NOMO-1 treated with dmso at 0.1 percent for 144 hours (cell line): ENCODE results near the gene AFF3.

ENCODE experiments used
- DNase-seq: peaks from one replicate; lab custom pipeline; 2025; ENCODE audit not compliant: unreplicated experiment; lab: John Stamatoyannopoulos, UW

AFF3 gene

DNA sequence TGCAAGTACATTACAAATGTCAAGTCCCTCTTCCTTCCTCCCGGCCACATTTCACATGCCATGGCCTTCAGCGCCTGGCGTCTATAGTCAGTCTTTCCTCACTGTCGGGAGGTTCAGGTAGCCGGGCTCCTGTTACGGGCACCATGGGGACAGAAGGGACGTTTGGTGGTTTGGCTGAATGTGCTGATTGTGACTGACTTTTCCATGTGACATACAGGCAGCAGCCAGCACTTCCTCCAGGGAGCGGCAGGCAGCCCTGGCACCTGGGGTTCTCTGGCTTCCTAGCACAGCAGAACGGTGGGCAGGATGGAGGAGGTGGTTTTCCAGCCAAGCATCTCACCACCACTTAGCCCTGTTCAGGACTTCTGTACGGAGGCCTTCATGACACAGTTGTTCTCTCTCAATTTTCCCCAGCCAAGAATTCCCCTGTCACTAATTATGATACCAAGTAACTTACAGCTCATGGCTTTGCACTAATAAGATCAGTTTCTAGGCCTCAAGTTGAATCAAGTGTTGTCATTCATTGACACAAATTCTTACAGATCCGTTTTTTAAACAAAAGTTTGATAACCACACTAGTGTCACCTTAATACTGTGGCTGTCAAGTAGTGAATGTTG lies 568.6 kb downstream of the AFF3 start:
- DNase-seq, result no peak

GRCh38 chr2:99572373-99573164 lies 569.8 kb downstream of the AFF3 start:
- DNase-seq, result no peak

GRCh38 chr2:99571954-99572353 lies 570.4 kb downstream of the AFF3 start:
- DNase-seq, result no peak

DNA sequence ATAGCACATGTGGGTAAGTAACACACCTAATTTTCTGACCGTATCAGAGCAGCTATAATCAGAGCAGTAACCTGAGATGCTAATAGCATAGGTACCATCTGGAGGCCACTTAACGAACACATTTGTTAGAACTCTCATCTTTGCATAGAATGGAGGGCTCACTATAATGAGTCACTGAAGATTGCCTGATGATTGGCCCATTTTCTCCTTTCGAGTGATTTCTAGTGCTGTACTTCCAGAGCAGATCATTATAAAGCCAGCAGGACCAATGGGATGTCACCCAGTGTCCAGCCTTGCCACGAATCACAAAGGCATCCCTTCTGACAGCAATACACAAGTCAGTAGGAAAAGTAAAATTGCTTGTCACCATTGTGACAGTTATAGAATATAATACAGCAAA lies 570.9 kb downstream of the AFF3 start:
- DNase-seq, result no peak

- no peak for DNase-seq
Measured at GRCh38 chr2:99571021-99571420, 571.4 kb downstream of the AFF3 start.

DNA sequence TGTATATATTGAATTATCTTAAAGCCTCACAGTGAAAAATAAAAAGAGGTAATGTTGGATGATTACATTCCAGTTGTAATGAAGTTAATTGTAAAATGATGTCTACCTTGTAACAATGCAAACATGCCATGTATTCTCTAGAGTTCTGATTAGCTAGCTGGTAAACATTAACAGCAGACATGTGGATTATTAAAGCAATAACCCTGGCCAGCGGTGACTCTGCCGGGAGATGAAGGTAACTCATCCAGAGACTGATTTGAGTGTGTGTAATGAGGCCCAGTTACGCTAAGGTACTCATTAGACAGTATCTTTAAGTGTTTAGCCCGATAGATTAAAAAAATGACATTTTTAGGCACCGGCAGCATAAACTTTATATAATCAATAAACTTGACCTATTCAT lies 573.0 kb downstream of the AFF3 start:
- DNase-seq, result no peak

DNA sequence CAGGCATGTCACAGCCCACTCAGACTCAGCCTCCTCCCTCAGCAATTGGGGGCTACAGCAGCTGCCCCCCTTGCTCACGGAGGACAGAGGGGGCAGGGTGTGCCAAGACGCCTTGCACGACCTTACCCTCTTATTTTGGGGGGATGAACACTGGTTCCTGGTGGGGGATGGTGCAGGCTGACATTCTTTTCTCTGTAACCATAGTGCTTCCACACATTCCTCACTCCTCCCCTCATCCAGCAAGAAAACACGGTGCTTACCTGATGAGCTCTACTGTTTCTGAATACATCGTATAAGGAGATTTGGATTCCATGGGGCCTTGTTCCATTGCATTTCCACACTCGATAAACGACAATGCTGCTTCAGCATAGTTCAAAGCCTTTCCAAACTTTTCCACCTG lies 577.2 kb downstream of the AFF3 start:
- no peak for DNase-seq

GRCh38 chr2:99562516-99562915 lies 579.9 kb downstream of the AFF3 start:
- DNase-seq, result no peak

DNA sequence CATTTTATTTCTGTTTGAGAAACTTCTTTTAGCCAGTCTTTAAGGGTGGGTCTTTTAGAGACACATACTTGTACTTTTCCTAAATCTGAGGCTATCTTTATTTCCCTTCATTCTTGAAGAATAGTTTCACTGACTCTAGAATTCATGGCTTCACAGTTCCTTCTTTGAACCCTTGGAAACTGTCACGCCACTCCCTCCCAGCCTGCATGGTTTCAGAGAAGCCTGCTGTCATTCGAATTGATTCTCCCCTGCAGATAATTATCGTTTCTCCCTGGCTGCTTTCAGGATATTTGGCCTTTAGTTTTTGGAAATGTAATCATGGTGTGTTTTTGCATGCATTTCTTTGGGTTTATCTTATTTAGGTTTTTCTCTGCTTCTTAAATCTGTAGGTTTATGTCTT lies 580.6 kb downstream of the AFF3 start:
- DNase-seq, result no peak

DNA sequence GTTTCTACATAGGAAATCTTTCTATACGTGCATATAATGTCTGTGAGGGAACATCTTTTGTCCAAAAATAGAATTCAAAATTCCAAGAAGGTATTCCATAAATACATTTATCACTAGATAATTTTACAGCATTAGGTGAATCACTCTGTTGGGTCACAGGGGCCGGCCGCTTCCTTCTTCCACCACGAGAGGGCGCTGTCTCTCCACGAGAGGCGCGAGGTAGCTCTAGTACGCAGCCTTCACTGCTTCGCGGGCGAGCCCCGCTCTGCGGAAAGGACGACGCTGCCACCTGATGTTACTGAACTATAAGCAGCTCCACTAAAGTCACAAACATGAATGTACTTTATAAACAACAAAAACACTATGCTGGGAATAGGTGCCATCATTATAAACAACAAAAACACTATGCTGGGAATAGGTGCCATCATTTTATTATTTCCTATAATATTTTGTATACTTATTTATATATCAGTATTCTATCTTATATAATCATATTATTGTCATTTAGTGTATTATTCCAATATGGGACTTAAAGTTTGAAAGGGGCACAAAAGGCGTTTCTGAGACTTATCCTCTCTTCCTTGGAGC lies 583.2 kb downstream of the AFF3 start:
- peak; percentile 35 for DNase-seq

- peak; percentile 53 for DNase-seq
Measured at GRCh38 chr2:99555404-99555803, 587.0 kb downstream of the AFF3 start.

GRCh38 chr2:99554871-99555270 lies 587.5 kb downstream of the AFF3 start:
- DNase-seq, result no peak

GRCh38 chr2:99554238-99554637 lies 588.2 kb downstream of the AFF3 start:
- DNase-seq, result no peak

DNA sequence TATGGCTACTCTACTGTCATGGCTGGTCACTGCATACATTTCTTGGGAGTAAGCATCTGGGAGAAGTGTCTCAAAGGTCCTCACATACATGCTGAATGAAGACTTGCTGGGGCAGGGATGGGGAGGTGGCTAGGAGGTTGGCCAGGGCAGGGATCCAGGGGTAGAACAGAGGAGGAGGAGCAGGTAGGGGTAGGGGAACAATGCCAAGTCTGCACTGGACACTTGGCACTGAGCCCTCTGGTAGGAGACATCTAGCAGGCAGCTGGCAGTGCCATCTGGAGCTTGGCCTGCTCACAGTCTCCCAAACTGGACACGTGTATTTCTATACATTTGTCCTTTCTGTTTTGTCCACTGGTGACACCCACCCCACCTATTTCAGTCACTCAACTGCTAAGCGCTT lies 589.9 kb downstream of the AFF3 start:
- no peak for DNase-seq

- no peak for DNase-seq
Measured at GRCh38 chr2:99550368-99550767, 592.0 kb downstream of the AFF3 start.

GRCh38 chr2:99545604-99546003 lies 596.8 kb downstream of the AFF3 start:
- DNase-seq, result no peak

- no peak for DNase-seq
Measured at GRCh38 chr2:99545066-99545465, 597.3 kb downstream of the AFF3 start.

- no peak for DNase-seq
Measured at GRCh38 chr2:99544608-99545007, 597.8 kb downstream of the AFF3 start.

DNA sequence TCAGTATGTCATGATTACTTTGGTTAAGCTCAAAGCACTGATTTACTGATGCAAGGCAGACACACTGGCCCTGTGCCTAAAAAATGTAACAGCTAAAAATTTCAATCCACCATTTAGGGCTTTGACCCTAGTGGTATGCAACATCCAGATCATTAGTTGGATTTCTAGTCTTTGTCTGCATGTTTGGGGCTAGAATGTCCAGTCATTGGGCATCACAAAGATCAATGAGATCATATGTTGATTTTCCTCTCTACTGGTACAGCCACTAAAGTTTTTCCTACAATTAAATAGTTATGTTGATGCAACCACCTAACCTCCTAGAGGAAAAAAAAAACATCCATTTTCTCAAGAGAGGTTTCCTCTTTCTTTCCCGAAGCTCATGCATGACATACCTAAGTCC lies 599.1 kb downstream of the AFF3 start:
- no peak for DNase-seq

DNA sequence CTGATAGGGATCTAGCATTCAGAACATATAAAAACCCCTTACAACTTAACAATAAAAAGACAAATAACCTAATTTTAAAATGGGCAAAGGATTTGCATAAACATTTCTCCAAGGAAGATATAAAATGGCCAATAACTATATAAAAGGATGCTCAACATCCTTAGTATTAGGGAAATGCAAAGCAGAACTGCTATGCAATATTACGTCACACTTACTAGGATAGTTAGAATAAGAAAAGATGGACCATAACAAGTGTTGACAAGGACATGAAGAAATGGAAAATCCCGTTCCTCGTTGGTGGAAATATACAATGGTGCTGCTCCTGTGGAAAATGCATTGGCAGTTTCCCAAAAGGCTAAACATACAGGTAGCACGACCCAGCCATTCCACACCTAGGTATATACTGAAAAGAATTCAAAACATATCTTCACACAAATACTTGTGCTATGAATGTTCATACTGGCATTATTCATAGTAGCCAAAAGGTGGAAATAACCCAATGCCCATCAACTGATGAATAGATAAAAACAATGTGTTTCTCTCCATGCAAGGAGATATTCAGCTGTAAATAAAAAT lies 604.4 kb downstream of the AFF3 start:
- no peak for DNase-seq

GRCh38 chr2:99524056-99524455 lies 618.3 kb downstream of the AFF3 start:
- DNase-seq, result no peak

DNA sequence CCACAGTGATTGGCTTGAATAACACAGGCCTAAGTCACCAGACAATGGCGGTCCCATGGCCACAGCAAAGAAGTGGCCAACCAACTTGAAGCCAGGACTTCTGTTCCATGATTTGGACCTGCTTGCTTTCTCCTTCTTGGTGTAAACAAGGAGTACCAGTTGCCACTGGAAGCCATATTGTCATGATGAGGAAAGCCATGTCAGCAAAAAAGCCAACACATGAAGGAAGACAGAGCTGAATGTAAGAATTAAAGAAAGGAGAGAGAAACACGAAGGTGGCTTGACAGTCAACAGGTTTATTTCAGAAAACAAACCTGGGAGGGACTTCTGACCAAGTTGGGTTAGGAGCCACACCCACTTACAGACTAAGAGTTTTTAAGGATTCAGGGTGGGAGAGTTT lies 620.2 kb downstream of the AFF3 start:
- no peak for DNase-seq
